Loucy (cell line): Measurements from ENCODE around the gene GABBR2.

Source experiments
- EZH2phosphoT487 ChIP-seq: fragments of 200-600 bp; IDR thresholded peaks from 2 replicates; pipeline ENCODE4 v1.6.1; 2018; ENCODE audit warnings: antibody characterized with exemption, mild to moderate bottlenecking, moderate library complexity, borderline replicate concordance
- TF ChIP-seq, protein P1 (sequence below): fragments of 200-600 bp; sonication (generic); conservative IDR thresholded peaks from 2 replicates; pipeline ENCODE4 v1.5.1; 2014; ENCODE audit warnings: mild to moderate bottlenecking, antibody characterized with exemption, low read length

DNA sequence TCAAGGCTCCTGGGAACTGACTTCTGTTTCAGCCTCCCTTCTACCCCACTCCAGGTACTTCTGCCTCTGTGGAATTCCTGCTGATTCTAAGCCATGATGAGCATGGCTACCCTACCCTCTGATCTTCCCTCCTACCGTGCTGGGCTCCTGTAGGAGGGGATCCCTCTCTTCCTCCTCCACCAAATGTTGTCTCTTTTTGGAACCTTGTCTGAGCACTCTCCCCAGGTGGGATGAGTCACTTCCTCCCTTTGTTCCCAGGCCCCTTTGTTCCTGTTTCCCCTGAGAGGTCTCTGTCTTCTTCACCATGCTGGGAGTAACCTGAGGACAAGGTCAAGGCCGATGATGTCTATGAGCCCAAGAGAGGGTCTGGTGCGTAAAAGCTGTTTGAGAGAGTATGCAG lies 213.2 kb downstream of the GABBR2 start:
- TF ChIP-seq, protein P1, sequence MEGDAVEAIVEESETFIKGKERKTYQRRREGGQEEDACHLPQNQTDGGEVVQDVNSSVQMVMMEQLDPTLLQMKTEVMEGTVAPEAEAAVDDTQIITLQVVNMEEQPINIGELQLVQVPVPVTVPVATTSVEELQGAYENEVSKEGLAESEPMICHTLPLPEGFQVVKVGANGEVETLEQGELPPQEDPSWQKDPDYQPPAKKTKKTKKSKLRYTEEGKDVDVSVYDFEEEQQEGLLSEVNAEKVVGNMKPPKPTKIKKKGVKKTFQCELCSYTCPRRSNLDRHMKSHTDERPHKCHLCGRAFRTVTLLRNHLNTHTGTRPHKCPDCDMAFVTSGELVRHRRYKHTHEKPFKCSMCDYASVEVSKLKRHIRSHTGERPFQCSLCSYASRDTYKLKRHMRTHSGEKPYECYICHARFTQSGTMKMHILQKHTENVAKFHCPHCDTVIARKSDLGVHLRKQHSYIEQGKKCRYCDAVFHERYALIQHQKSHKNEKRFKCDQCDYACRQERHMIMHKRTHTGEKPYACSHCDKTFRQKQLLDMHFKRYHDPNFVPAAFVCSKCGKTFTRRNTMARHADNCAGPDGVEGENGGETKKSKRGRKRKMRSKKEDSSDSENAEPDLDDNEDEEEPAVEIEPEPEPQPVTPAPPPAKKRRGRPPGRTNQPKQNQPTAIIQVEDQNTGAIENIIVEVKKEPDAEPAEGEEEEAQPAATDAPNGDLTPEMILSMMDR, result no peak
- no peak for TF ChIP-seq EZH2phosphoT487
